Hepatocyte (in vitro differentiated cells): ENCODE data around the gene NLRC5. TPM values are rescaled to one million over a fixed set of nuclear protein-coding genes. Genes with fewer than 3 reads are reported as not detected.

Experiments
- DNase-seq: peaks from one replicate; pipeline ENCODE4 v3.0.0-alpha.2; 2016; ENCODE audit warnings: low spot score
- H2AFZ ChIP-seq: fragments of 200-600 bp; sonication (generic); 2 replicates; pipeline ENCODE4 v1.6.0; 2016; ENCODE audit warnings: antibody characterized with exemption, mild to moderate bottlenecking
- H3K27ac ChIP-seq: fragments of 200-600 bp; sonication (generic); 2 replicates; pipeline ENCODE4 v1.5.1; 2016; ENCODE audit warnings: mild to moderate bottlenecking
- H3K27me3 ChIP-seq: fragments of 200-600 bp; sonication (generic); 2 replicates; pipeline ENCODE4 v1.6.1; 2016
- H3K36me3 ChIP-seq: fragments of 200-600 bp; sonication (generic); replicated peaks from 2 replicates; pipeline ENCODE4 v1.5.1; 2016; ENCODE audit warnings: low read depth; ENCODE audit not compliant: insufficient read depth
- H3K4me1 ChIP-seq: fragments of 200-600 bp; sonication (generic); 2 replicates; pipeline ENCODE4 v1.5.1; 2016; ENCODE audit warnings: mild to moderate bottlenecking, moderate library complexity; ENCODE audit not compliant: insufficient read depth
- H3K4me2 ChIP-seq: fragments of 200-600 bp; sonication (generic); 2 replicates; pipeline ENCODE4 v1.6.0; 2016
- H3K4me3 ChIP-seq: fragments of 200-600 bp; sonication (generic); 2 replicates; pipeline ENCODE4 v1.5.1; 2016; ENCODE audit warnings: mild to moderate bottlenecking
- H3K79me2 ChIP-seq: fragments of 200-600 bp; sonication (generic); 2 replicates; pipeline ENCODE4 v1.6.0; 2017; ENCODE audit warnings: mild to moderate bottlenecking
- H3K9me2 ChIP-seq: fragments of 200-600 bp; sonication (generic); replicated peaks from 2 replicates; pipeline ENCODE4 v1.6.0; 2017; ENCODE audit warnings: mild to moderate bottlenecking; ENCODE audit not compliant: insufficient read depth
- H3K9me3 ChIP-seq: fragments of 200-600 bp; sonication (generic); 2 replicates; pipeline ENCODE4 v1.5.1; 2016; ENCODE audit warnings: low read depth, mild to moderate bottlenecking
- H4K20me1 ChIP-seq: fragments of 200-600 bp; sonication (generic); 2 replicates; pipeline ENCODE4 v1.6.0; 2016; ENCODE audit warnings: mild to moderate bottlenecking; ENCODE audit not compliant: insufficient read depth, poor library complexity, severe bottlenecking
- CTCF ChIP-seq: fragments of 200-600 bp; sonication (generic); IDR thresholded peaks from 2 replicates; pipeline ENCODE4 v1.5.1; 2016; ENCODE audit warnings: antibody characterized with exemption, mild to moderate bottlenecking; ENCODE audit not compliant: poor library complexity
- EZH2 ChIP-seq: fragments of 200-600 bp; sonication (generic); IDR thresholded peaks from 2 replicates; pipeline ENCODE4 v1.6.1; 2016; ENCODE audit warnings: antibody characterized with exemption, mild to moderate bottlenecking, borderline replicate concordance
- EZH2phosphoT487 ChIP-seq: fragments of 200-600 bp; sonication (generic); IDR thresholded peaks from one replicate; pipeline ENCODE4 v1.6.1; 2018; ENCODE audit warnings: antibody characterized with exemption, mild to moderate bottlenecking, low read depth, moderate library complexity; ENCODE audit not compliant: unreplicated experiment, severe bottlenecking
- WGBS: methylation state at CpG from one replicate; pipeline ENCODE4 v1.1.6; 2016; ENCODE audit warnings: low lambda C conversion rate; ENCODE audit errors: missing lambda C conversion rate; 5-methylcytosine and 5-hydroxymethylcytosine counted together
- polyA plus RNA-seq: library from polyadenylated mRNA; unstranded; fragments of >200 nt; fragmentation: Nextera tagmentation; extraction: Ambion mirVana; gene quantifications from 2 replicates; pipeline ENCODE4 v1.2.1, GENCODE V29; 2016
- total RNA-seq: library from RNA; depleted of rRNA; stranded (reverse); fragments of >200 nt; gene quantifications from 2 replicates; pipeline ENCODE4 v1.2.3, GENCODE V29; 2014

The NLRC5 gene
- total and polyA plus RNA-seq, 2 experiments from 2014 or later = 6.4 to 7.0 TPM

- H3K27me3 ChIP-seq = no peaks in the 10 kb centered on the region
- H4K20me1 ChIP-seq = no peaks in the 10 kb centered on the region
- H3K4me1 ChIP-seq = no peaks in the 10 kb centered on the region
- TF ChIP-seq EZH2phosphoT487 = no peak
- no peak for TF ChIP-seq CTCF
- TF ChIP-seq EZH2 = no peak
- 80% methylated on average over 6 of the region's 6 CpGs for WGBS
- H3K79me2 ChIP-seq = no peaks in the 10 kb centered on the region
- H3K9me3 ChIP-seq = no peaks in the 10 kb centered on the region
- H3K9me2 ChIP-seq = no peaks in the 10 kb centered on the region
- no peak overlapping the region for H3K4me3 ChIP-seq
- no peaks in the 10 kb centered on the region for H3K36me3 ChIP-seq
- no peak for DNase-seq
- H3K27ac ChIP-seq = no peak overlapping the region
- no peak overlapping the region for H3K4me2 ChIP-seq
- H2AFZ ChIP-seq = no peak overlapping the region
Measured at GRCh38 chr16:57055671-57056070, 66.3 kb downstream of the NLRC5 start.

GRCh38 chr16:57058291-57058861, 69.0 kb downstream of the NLRC5 start:
- no peaks in the 10 kb centered on the region for H3K36me3 ChIP-seq
- no peaks in the 10 kb centered on the region for H4K20me1 ChIP-seq
- DNase-seq = no peak
- no peak overlapping the region for H3K4me3 ChIP-seq
- TF ChIP-seq EZH2 (no peak), CTCF (no peak), EZH2phosphoT487 (no peak)
- no peak overlapping the region for H2AFZ ChIP-seq
- peaks cover 6% of the 10 kb centered on the region for H3K4me1 ChIP-seq
- no peaks in the 10 kb centered on the region for H3K27me3 ChIP-seq
- H3K9me3 ChIP-seq = no peaks in the 10 kb centered on the region
- H3K9me2 ChIP-seq = no peaks in the 10 kb centered on the region
- H3K4me2 ChIP-seq = no peak overlapping the region
- no peaks in the 10 kb centered on the region for H3K79me2 ChIP-seq
- 74% methylated on average over 9 of the region's 9 CpGs for WGBS
- H3K27ac ChIP-seq = no peak overlapping the region

- Histone ChIP-seq H4K20me1 (no peaks in the 10 kb centered on the region), H3K79me2 (no peaks in the 10 kb centered on the region), H3K27ac (no peak overlapping the region), H3K36me3 (no peaks in the 10 kb centered on the region), H3K4me2 (no peak overlapping the region), H3K4me1 (peaks cover 6% of the 10 kb centered on the region), H3K9me2 (no peaks in the 10 kb centered on the region), H3K27me3 (no peaks in the 10 kb centered on the region), H3K9me3 (no peaks in the 10 kb centered on the region), H2AFZ (no peak overlapping the region), H3K4me3 (no peak overlapping the region)
- WGBS = 73% methylated on average over 9 of the region's 9 CpGs
- TF ChIP-seq EZH2 (no peak), CTCF (no peak), EZH2phosphoT487 (no peak)
- no peak for DNase-seq
Measured at GRCh38 chr16:57060323-57061083, 71.1 kb downstream of the NLRC5 start.
